Endothelial cell of umbilical vein (primary cell): ENCODE data around the gene ZCCHC14. TPM values are rescaled to one million over a fixed set of nuclear protein-coding genes. Genes with fewer than 3 reads are reported as not detected.
"Not testable (repeated sequence)": the region's sequence is repeated elsewhere in the genome, so short reads cannot be mapped to it uniquely, and the experiment has no call there.

ENCODE experiments used
- BruUV-seq: library from RNA; stranded (reverse); fragments of 400-500 nt; replicated peaks from 2 replicates; lab custom pipeline; 2021; lab: Mats Ljungman, UMichigan
- CTCF ChIA-PET: fragments of 300-600, 350-600 bp; sonication (Branson Sonifier 250); formaldehyde crosslinking; loops from one replicate; lab custom pipeline; 2021; ENCODE audit warnings: antibody characterized with exemption, inconsistent platforms; lab: Charles Lee
- POLR2A ChIA-PET: fragments of 300-600, 350-600 bp; sonication (Branson Sonifier 250); formaldehyde crosslinking; loops from one replicate; lab custom pipeline; 2021; ENCODE audit warnings: antibody characterized with exemption, inconsistent platforms; lab: Charles Lee
- DNase-seq: peaks from one replicate; pipeline ENCODE4 v3.0.0-alpha.2; 2011; ENCODE audit warnings: low read depth, low spot score
- FAIRE-seq: peaks from 2 replicates; lab custom pipeline; 2011; peaks lifted over from hg19 to GRCh38; lab: Jason Lieb, UNC
- H2AFZ ChIP-seq: 2 replicates; pipeline ENCODE4 v1.6.0; 2012; ENCODE audit warnings: low read depth, low read length, control low read depth, inconsistent platforms
- H3K27ac ChIP-seq: 2 replicates; pipeline ENCODE4 v1.5.1; 2011; ENCODE audit warnings: low read depth, mild to moderate bottlenecking, control low read depth, low read length, moderate library complexity; ENCODE audit not compliant: insufficient read depth
- H3K27me3 ChIP-seq, 2 experiments: 2 replicates each; pipeline versions ENCODE4 v1.6.0 to v1.6.1; 2011; ENCODE audit warnings: low read length in 2 of 2, mixed read lengths in 1 of 2; ENCODE audit not compliant: control insufficient read depth in 2 of 2, insufficient read depth in 2 of 2
- H3K36me3 ChIP-seq, 2 experiments: 2 replicates in 1 of 2; 3 replicates in 1 of 2; pipeline ENCODE4 v1.5.1; 2011; ENCODE audit warnings: low read length in 2 of 2, mild to moderate bottlenecking in 1 of 2, moderate library complexity in 1 of 2; ENCODE audit not compliant: control insufficient read depth in 2 of 2, insufficient read depth in 2 of 2; ENCODE audit errors: extremely low read depth in 1 of 2
- H3K4me1 ChIP-seq: 3 replicates; pipeline ENCODE4 v1.5.1; 2011; ENCODE audit warnings: mild to moderate bottlenecking, low read length; ENCODE audit not compliant: control insufficient read depth, insufficient read depth; ENCODE audit errors: extremely low read depth
- H3K4me2 ChIP-seq: 2 replicates; pipeline ENCODE4 v1.6.1; 2011; ENCODE audit warnings: low read length, control low read depth, mixed read lengths; ENCODE audit not compliant: insufficient read depth
- H3K4me3 ChIP-seq, 3 experiments: fragments of 200-600 bp in 1 of 3; sonication (generic), shearing (Covaris generic) in 1 of 3; replicated peaks in 1 of 3; 2 replicates each; pipeline ENCODE4 v1.5.1; 2011 to 2016; ENCODE audit warnings: control low read depth in 3 of 3, low read length in 3 of 3, mild to moderate bottlenecking in 2 of 3, inconsistent platforms in 1 of 3, low read depth in 1 of 3, moderate library complexity in 1 of 3; ENCODE audit not compliant: insufficient read depth in 1 of 3
- H3K79me2 ChIP-seq: 2 replicates; pipeline ENCODE4 v1.6.0; 2012; ENCODE audit warnings: low read length, inconsistent platforms; ENCODE audit not compliant: control insufficient read depth, insufficient read depth
- H3K9ac ChIP-seq: replicated peaks from 2 replicates; pipeline ENCODE3; 2011; ENCODE audit warnings: low read length, control low read depth; ENCODE audit not compliant: insufficient read depth; ENCODE audit errors: extremely low read depth
- H3K9me1 ChIP-seq: replicated peaks from 3 replicates; pipeline ENCODE4 v1.6.0; 2011; ENCODE audit warnings: mild to moderate bottlenecking, low read length; ENCODE audit not compliant: control insufficient read depth, insufficient read depth; ENCODE audit errors: extremely low read depth
- H3K9me3 ChIP-seq: replicated peaks from 2 replicates; pipeline ENCODE4 v1.5.1; 2012; ENCODE audit warnings: low read length, inconsistent platforms; ENCODE audit not compliant: control insufficient read depth, insufficient read depth
- H4K20me1 ChIP-seq: replicated peaks from 2 replicates; pipeline ENCODE3; 2011; ENCODE audit warnings: mild to moderate bottlenecking, low read length; ENCODE audit not compliant: control insufficient read depth, insufficient read depth; ENCODE audit errors: extremely low read depth
- EZH2 ChIP-seq: IDR thresholded peaks from 2 replicates; pipeline ENCODE4 v1.6.1; 2012; ENCODE audit warnings: borderline replicate concordance, low read depth, mild to moderate bottlenecking, moderate library complexity, low read length, inconsistent platforms; ENCODE audit not compliant: severe bottlenecking
- FOS ChIP-seq: IDR thresholded peaks from 2 replicates; pipeline ENCODE4 v1.6.1; 2011; ENCODE audit warnings: mild to moderate bottlenecking, low read length, moderate library complexity, borderline replicate concordance; ENCODE audit not compliant: insufficient read depth
- GATA2 ChIP-seq: IDR thresholded peaks from 2 replicates; pipeline ENCODE4 v1.7.0; 2011; ENCODE audit warnings: low read depth, mild to moderate bottlenecking, moderate library complexity, mixed read lengths, low read length; ENCODE audit not compliant: insufficient read length, insufficient read depth
- JUN ChIP-seq: IDR thresholded peaks from 2 replicates; pipeline ENCODE4 v1.6.1; 2011; ENCODE audit warnings: borderline replicate concordance, low read depth; ENCODE audit not compliant: insufficient read length, insufficient read depth
- MYC ChIP-seq: IDR thresholded peaks from one replicate; pipeline ENCODE4 v1.6.1; 2011; ENCODE audit warnings: mild to moderate bottlenecking, low read depth, low read length
- POLR2A ChIP-seq: IDR thresholded peaks from 2 replicates; pipeline ENCODE4 v1.6.1; 2012; ENCODE audit warnings: low read depth, mild to moderate bottlenecking, control low read depth, low read length
- POLR2AphosphoS5 ChIP-seq: IDR thresholded peaks from 2 replicates; pipeline ENCODE4 v1.6.1; 2012; ENCODE audit warnings: low read depth, mild to moderate bottlenecking, control low read depth, low read length, moderate library complexity; ENCODE audit not compliant: insufficient read depth
- dilution Hi-C: fragments of 300-500 bp; cut with MboI; formaldehyde crosslinking; loops from one replicate; pipeline ENCODE4 v1.15.0; 2019; ENCODE audit warnings: low sequenced_read_pairs; ENCODE audit not compliant: extremely low pct_ligation_motif_present
- intact Hi-C: fragments of 100-400 bp; cut with micrococcal nuclease; formaldehyde crosslinking; loops from one replicate; pipeline ENCODE4 v1.10.0; 2022
- polyA plus RNA-seq, 4 experiments: library from polyadenylated mRNA; depleted of rRNA in 3 of 4; stranded (reverse) in 3 of 4; unstranded in 1 of 4; fragments of >200 nt; gene quantifications; 2 replicates each; pipeline versions ENCODE4 v1.2.1 to v1.2.3, GENCODE V29; 2011 to 2012; ENCODE audit warnings: missing spikeins in 1 of 4
- total RNA-seq: library from RNA; stranded (reverse); gene quantifications from 2 replicates; pipeline ENCODE4 v1.2.3, GENCODE V29; 2021
- TF ChIP-seq, protein P1 (sequence below), 2 donors: IDR thresholded peaks; 1 replicate in 1 of 2; 2 replicates in 1 of 2; pipeline ENCODE4 v1.5.1; 2011; ENCODE audit warnings: low read length in 2 of 2, mild to moderate bottlenecking in 2 of 2, moderate library complexity in 2 of 2, control low read depth in 1 of 2, inconsistent platforms in 1 of 2, low read depth in 1 of 2; ENCODE audit not compliant: insufficient read depth in 1 of 2; ENCODE audit errors: extremely low read depth in 1 of 2
- TF ChIP-seq, protein P2 (sequence below): IDR thresholded peaks from 2 replicates; pipeline ENCODE4 v1.6.1; 2011; ENCODE audit not compliant: insufficient read depth, insufficient read length

The ZCCHC14 gene
- total and polyA plus RNA-seq, 2 donors (not counting 3 experiments of a cell fraction or from before 2014, with no cell fraction given) = 9.5 to 30.9 TPM

DNA sequence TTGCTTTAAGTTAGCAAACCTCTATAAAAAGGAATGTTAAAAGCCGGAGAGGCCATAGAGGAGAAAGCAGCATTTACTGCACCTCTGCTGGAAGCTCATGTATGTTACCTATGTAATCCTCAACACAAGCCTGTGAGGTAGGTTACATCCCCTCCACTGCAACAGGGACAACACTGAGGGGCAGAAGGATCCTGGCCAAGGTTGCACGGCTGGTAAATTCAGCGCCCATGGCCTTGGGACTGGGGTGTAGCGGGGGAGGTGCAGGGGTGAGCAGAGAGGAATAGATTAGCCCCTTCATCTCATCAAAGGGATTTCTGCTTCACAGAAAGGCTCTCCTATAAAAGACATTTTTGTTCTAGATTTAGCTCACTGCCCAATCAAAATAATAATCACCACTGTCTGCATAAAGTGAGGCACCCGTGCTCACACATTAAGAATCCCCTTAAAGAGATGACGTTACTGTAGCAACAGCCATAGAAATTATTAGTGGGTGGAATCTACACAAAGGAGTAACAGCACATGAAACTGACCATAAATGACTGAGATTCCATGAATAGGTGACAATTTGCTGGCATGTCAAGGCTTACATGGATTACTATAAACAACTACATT is 3.3 kb downstream of the ZCCHC14 start:
- no peak for TF ChIP-seq JUN
- TF ChIP-seq MYC = no peak
- no peak for TF ChIP-seq POLR2A
- TF ChIP-seq EZH2 = no peak
- no peak for TF ChIP-seq POLR2AphosphoS5
- TF ChIP-seq, protein P1, sequence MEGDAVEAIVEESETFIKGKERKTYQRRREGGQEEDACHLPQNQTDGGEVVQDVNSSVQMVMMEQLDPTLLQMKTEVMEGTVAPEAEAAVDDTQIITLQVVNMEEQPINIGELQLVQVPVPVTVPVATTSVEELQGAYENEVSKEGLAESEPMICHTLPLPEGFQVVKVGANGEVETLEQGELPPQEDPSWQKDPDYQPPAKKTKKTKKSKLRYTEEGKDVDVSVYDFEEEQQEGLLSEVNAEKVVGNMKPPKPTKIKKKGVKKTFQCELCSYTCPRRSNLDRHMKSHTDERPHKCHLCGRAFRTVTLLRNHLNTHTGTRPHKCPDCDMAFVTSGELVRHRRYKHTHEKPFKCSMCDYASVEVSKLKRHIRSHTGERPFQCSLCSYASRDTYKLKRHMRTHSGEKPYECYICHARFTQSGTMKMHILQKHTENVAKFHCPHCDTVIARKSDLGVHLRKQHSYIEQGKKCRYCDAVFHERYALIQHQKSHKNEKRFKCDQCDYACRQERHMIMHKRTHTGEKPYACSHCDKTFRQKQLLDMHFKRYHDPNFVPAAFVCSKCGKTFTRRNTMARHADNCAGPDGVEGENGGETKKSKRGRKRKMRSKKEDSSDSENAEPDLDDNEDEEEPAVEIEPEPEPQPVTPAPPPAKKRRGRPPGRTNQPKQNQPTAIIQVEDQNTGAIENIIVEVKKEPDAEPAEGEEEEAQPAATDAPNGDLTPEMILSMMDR (IDR thresholded peaks at IDR 0.05; ENCODE audit: extremely low read depth in 1 of 2, insufficient read depth in 1 of 2, low read depth in 1 of 2, low read length in 2 of 2) = no peak
- TF ChIP-seq GATA2 = no peak
- no peak for TF ChIP-seq FOS
- TF ChIP-seq, protein P2, sequence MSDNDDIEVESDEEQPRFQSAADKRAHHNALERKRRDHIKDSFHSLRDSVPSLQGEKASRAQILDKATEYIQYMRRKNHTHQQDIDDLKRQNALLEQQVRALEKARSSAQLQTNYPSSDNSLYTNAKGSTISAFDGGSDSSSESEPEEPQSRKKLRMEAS = no peak
- ChIA-PET POLR2A (no interaction called here), CTCF (interaction anchor here (0.7 to 2.9 kb wide), 5 partner anchors 11 to 73 kb away, joined by 3 to 11 read pairs (median 6); no protein-coding TSS in a partner anchor)
- Histone ChIP-seq H3K9ac (no peak overlapping the region), H3K79me2 (peaks cover 64% of the 10 kb centered on the region), H3K4me1 (peaks cover 48% of the 10 kb centered on the region), H3K9me1 (no peaks in the 10 kb centered on the region), H3K36me3 (no peaks in the 10 kb centered on the region), H3K4me3 (peak overlapping the region in 1 of 3 experiments; percentile 56), H3K4me2 (peak overlapping the region; percentile 71), H3K9me3 (no peaks in the 10 kb centered on the region), H3K27ac (no peak overlapping the region), H3K27me3 (no peaks in the 10 kb centered on the region), H4K20me1 (no peaks in the 10 kb centered on the region), H2AFZ (no peak overlapping the region)
- intact Hi-C loops = loop anchor here (2.0 to 5.0 kb wide), 2 partner anchors 73 to 82 kb away; no protein-coding TSS in a partner anchor
- FAIRE-seq = no peak
- BruUV-seq = no TSS peak
- DNase-seq = no peak
- dilution Hi-C loops = no loop called here

DNA sequence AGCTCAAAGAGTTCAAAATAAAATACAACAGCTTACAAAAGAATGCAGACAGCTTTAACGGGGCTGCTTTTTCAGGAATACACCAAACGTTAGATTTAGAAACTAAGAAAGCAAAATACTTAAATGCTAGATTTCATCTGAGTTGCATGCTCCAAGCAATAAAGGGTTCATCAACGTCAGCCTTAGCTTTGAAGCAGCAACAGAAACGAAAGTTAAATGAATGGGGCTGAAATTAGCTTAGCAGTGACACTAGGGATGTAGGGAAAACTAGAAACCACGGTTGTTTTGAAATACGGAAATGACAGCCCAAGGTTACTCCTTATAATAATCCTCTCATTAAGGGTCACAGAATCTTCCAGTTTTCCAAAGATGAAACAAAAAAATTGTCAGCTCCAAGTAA is 3.9 kb downstream of the ZCCHC14 start:
- Histone ChIP-seq H3K4me1 (peaks cover 53% of the 10 kb centered on the region), H3K4me3 (peak overlapping the region in 1 of 3 experiments; percentile 23), H3K79me2 (peaks cover 70% of the 10 kb centered on the region), H3K4me2 (peak overlapping the region; percentile 71)
- CTCF ChIA-PET = interaction anchor here (0.7 to 2.9 kb wide), 3 partner anchors 12 to 72 kb away, joined by 4 to 11 read pairs (median 9); no protein-coding TSS in a partner anchor
- H3K9me3 ChIP-seq, H4K20me1 ChIP-seq, intact Hi-C loops, H3K36me3 ChIP-seq, H2AFZ ChIP-seq, H3K27ac ChIP-seq, H3K27me3 ChIP-seq, H3K9ac ChIP-seq, BruUV-seq, FAIRE-seq, POLR2A ChIA-PET, DNase-seq, H3K9me1 ChIP-seq, dilution Hi-C loops: not testable (repeated sequence)
